K562 (cell line): ENCODE results near the gene SORCS2.

Source experiments
- CHD4 ChIP-seq: fragments of 200-600 bp; sonication (generic); IDR thresholded peaks from 3 replicates; pipeline ENCODE4 v1.6.1; 2012; ENCODE audit warnings: low read depth, mild to moderate bottlenecking, mixed read lengths, low read length, inconsistent platforms; ENCODE audit not compliant: insufficient read depth, insufficient replicate concordance, poor library complexity, severe bottlenecking
- JUND ChIP-seq, 2 experiments: IDR thresholded peaks; 2 replicates in 1 of 2; 3 replicates in 1 of 2; pipeline ENCODE4 v1.6.1; 2011; ENCODE audit warnings: borderline replicate concordance in 2 of 2, low read depth in 2 of 2, low read length in 2 of 2, improper control_type of control experiment in 1 of 2, missing biosample characterization in 1 of 2, missing genetic modification characterization in 1 of 2, missing genetic modification reagents in 1 of 2
- ZBTB8A ChIP-seq: fragments of 450-650 bp; IDR thresholded peaks from 2 replicates; pipeline ENCODE4 v1.6.1; 2018; ENCODE audit warnings: mild to moderate bottlenecking, moderate library complexity; ENCODE audit not compliant: partially characterized antibody
- TF ChIP-seq, protein P1 (sequence below), 3 experiments: IDR thresholded peaks in 2 of 3; conservative IDR thresholded peaks in 1 of 3; 2 replicates each; pipeline ENCODE4 v1.5.1; 2011 to 2012; ENCODE audit warnings: low read length in 3 of 3, mild to moderate bottlenecking in 3 of 3, control low read depth in 2 of 3, improper control_type of control experiment in 1 of 3, inconsistent platforms in 1 of 3, low read depth in 1 of 3, mixed read lengths in 1 of 3, moderate library complexity in 1 of 3; ENCODE audit not compliant: insufficient read depth in 2 of 3
- TF ChIP-seq, protein P2 (sequence below): sonication (generic); formaldehyde crosslinking; IDR thresholded peaks from 2 replicates; pipeline ENCODE4 v1.9.0; 2022; ENCODE audit warnings: mild to moderate bottlenecking, missing genetic modification reagents

DNA sequence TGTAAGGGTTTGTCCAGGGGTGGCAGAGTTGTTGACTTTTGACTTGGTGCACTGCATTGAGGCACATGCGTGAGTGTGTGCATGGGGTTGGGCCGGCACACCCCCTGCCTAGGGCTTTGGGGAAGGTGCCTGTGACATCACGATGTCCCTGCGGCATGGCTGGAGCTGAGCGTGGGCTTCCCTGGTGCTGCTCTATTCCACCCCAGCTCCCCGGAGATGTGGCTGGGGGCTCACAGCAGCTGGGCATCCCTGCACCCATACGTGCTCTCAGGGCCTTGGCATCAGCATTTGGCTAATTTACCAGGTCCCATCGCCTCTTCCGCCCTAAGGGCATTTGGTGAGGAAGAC is 236.7 kb downstream of the SORCS2 start:
- TF ChIP-seq, protein P1, sequence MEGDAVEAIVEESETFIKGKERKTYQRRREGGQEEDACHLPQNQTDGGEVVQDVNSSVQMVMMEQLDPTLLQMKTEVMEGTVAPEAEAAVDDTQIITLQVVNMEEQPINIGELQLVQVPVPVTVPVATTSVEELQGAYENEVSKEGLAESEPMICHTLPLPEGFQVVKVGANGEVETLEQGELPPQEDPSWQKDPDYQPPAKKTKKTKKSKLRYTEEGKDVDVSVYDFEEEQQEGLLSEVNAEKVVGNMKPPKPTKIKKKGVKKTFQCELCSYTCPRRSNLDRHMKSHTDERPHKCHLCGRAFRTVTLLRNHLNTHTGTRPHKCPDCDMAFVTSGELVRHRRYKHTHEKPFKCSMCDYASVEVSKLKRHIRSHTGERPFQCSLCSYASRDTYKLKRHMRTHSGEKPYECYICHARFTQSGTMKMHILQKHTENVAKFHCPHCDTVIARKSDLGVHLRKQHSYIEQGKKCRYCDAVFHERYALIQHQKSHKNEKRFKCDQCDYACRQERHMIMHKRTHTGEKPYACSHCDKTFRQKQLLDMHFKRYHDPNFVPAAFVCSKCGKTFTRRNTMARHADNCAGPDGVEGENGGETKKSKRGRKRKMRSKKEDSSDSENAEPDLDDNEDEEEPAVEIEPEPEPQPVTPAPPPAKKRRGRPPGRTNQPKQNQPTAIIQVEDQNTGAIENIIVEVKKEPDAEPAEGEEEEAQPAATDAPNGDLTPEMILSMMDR (IDR thresholded peaks at IDR 0.05 in 2 of 3, conservative IDR thresholded peaks at IDR 0.05 in 1 of 3; ENCODE audit: insufficient read depth in 2 of 3, low read depth in 1 of 3, low read length in 3 of 3), result no peak
- no peak for TF ChIP-seq ZBTB8A
- TF ChIP-seq, protein P2, sequence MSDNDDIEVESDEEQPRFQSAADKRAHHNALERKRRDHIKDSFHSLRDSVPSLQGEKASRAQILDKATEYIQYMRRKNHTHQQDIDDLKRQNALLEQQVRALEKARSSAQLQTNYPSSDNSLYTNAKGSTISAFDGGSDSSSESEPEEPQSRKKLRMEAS (CRISPR knock-in tag), result no peak
- TF ChIP-seq JUND (IDR thresholded peaks at IDR 0.05; ENCODE audit: borderline replicate concordance, low read depth, low read length), result no peak
- TF ChIP-seq JUND (tag; IDR thresholded peaks at IDR 0.05; ENCODE audit: borderline replicate concordance, low read depth, low read length), result no peak
- no peak for TF ChIP-seq CHD4
